Measurements from ENCODE around the gene TSEN54. TPM values are rescaled to one million over a fixed set of nuclear protein-coding genes. Genes with fewer than 3 reads are reported as not detected.

The TSEN54 gene
- total RNA-seq, 2 donors from 2014 or later: 37.5 to 106 TPM

- DNase-seq (ENCODE audit: low spot score): no peak
- no peaks in the 10 kb centered on the region for H3K27me3 Mint-ChIP-seq
- no peak overlapping the region for H3K4me3 Mint-ChIP-seq
- peak; percentile 51 to 79 for ATAC-seq
- peak overlapping the region in 1 of 2 donors; percentile 86 for H3K27ac Mint-ChIP-seq
- peaks cover 0 to 9% of the 10 kb centered on the region in 2 donors for H3K4me1 Mint-ChIP-seq (ENCODE audit: low read depth in 2 of 2)
- H3K9me3 Mint-ChIP-seq: no peaks in the 10 kb centered on the region
- H3K36me3 Mint-ChIP-seq: no peaks in the 10 kb centered on the region
Measured at GRCh38 chr17:75571197-75571884, 55.0 kb downstream of the TSEN54 start.

- Mint-ChIP-seq H3K27ac (peak overlapping the region in 1 of 2 donors; percentile 86), H3K27me3 (no peaks in the 10 kb centered on the region), H3K36me3 (no peaks in the 10 kb centered on the region), H3K4me3 (no peak overlapping the region), H3K4me1 (ENCODE audit: low read depth in 2 of 2) (peaks cover 0 to 4% of the 10 kb centered on the region in 2 donors), H3K9me3 (no peaks in the 10 kb centered on the region)
- DNase-seq (ENCODE audit: low spot score) (no peak), ATAC-seq (no peak)
Measured at GRCh38 chr17:75571885-75572215, 55.5 kb downstream of the TSEN54 start.

- ATAC-seq (no peak), DNase-seq (ENCODE audit: low spot score) (no peak)
- no peaks in the 10 kb centered on the region for H3K36me3 Mint-ChIP-seq
- H3K27me3 Mint-ChIP-seq: no peaks in the 10 kb centered on the region
- H3K9me3 Mint-ChIP-seq: no peaks in the 10 kb centered on the region
- peaks cover 0 to 4% of the 10 kb centered on the region in 2 donors for H3K4me1 Mint-ChIP-seq (ENCODE audit: low read depth in 2 of 2)
- H3K27ac Mint-ChIP-seq: no peak overlapping the region
- no peak overlapping the region for H3K4me3 Mint-ChIP-seq
Measured at GRCh38 chr17:75572713-75573539, 56.6 kb downstream of the TSEN54 start.

GRCh38 chr17:75573540-75573957 lies 57.2 kb downstream of the TSEN54 start:
- H3K27me3 Mint-ChIP-seq: no peaks in the 10 kb centered on the region
- H3K9me3 Mint-ChIP-seq: no peaks in the 10 kb centered on the region
- H3K36me3 Mint-ChIP-seq: no peaks in the 10 kb centered on the region
- ATAC-seq: no peak
- H3K4me3 Mint-ChIP-seq: no peak overlapping the region
- H3K4me1 Mint-ChIP-seq (ENCODE audit: low read depth in 2 of 2): peaks cover 0 to 4% of the 10 kb centered on the region in 2 donors
- H3K27ac Mint-ChIP-seq: no peak overlapping the region
- DNase-seq (ENCODE audit: low spot score): no peak

- peaks cover 0 to 4% of the 10 kb centered on the region in 2 donors for H3K4me1 Mint-ChIP-seq (ENCODE audit: low read depth in 2 of 2)
- no peaks in the 10 kb centered on the region for H3K36me3 Mint-ChIP-seq
- DNase-seq (ENCODE audit: low spot score): no peak
- H3K9me3 Mint-ChIP-seq: no peaks in the 10 kb centered on the region
- no peak overlapping the region for H3K4me3 Mint-ChIP-seq
- no peak overlapping the region for H3K27ac Mint-ChIP-seq
- no peaks in the 10 kb centered on the region for H3K27me3 Mint-ChIP-seq
- ATAC-seq: no peak
Measured at GRCh38 chr17:75573994-75574393, 57.7 kb downstream of the TSEN54 start.

Other genes starting within 250 kb of the TSEN54 start
- 10 to 100 TPM; 32.3 to 35.2 TPM for gene MIF4GD, start 245.3 kb upstream of the TSEN54 start, total RNA-seq
- gene SLC25A19, start 227.1 kb upstream of the TSEN54 start, total RNA-seq: 100 to 1,000 TPM in 1 of 2 donors, 10 to 100 TPM in 1; 53.0 to 140 TPM
- gene GRB2, start 110.8 kb upstream of the TSEN54 start, total RNA-seq: 100 to 1,000 TPM; 198 to 235 TPM
- gene TMEM94, start 59.9 kb upstream of the TSEN54 start, total RNA-seq: 100 to 1,000 TPM in 1 of 2 donors, 10 to 100 TPM in 1; 69.9 to 106 TPM
- gene CASKIN2, start 991 bp upstream of the TSEN54 start, total RNA-seq: under 1 TPM; 0.33 to 0.98 TPM
- 10 to 100 TPM; 21.4 to 34.1 TPM for gene LLGL2, start 9.2 kb downstream of the TSEN54 start, total RNA-seq
- 10 to 100 TPM; 49.0 to 66.7 TPM for gene MYO15B, start 71.3 kb downstream of the TSEN54 start, total RNA-seq
- gene SMIM5, start 116.9 kb downstream of the TSEN54 start, total RNA-seq: under 1 TPM; 0.29 to 0.36 TPM
- 10 to 100 TPM; 32.6 to 59.7 TPM for gene RECQL5, start 150.6 kb downstream of the TSEN54 start, total RNA-seq
- 100 to 1,000 TPM; 129 TPM for gene SAP30BP, start 150.8 kb downstream of the TSEN54 start, total RNA-seq
- gene ITGB4, start 204.9 kb downstream of the TSEN54 start, total RNA-seq: under 1 TPM in 1 of 2 donors, not detected in 1; 0.90 TPM
- gene GALK1, start 248.7 kb downstream of the TSEN54 start, total RNA-seq: 10 to 100 TPM; 13.7 to 31.1 TPM